GM12891 (cell line): ENCODE results near the gene INO80.

Experiments used
- POLR2A ChIP-seq: IDR thresholded peaks from 2 replicates; pipeline ENCODE4 v1.6.1; 2011; ENCODE audit warnings: low read depth, low read length, control low read depth
- POLR2AphosphoS5 ChIP-seq: IDR thresholded peaks from 2 replicates; pipeline ENCODE4 v1.6.1; 2011; ENCODE audit warnings: low read depth, low read length, control low read depth
- TAF1 ChIP-seq: IDR thresholded peaks from 2 replicates; pipeline ENCODE4 v1.6.1; 2011; ENCODE audit warnings: low read depth, low read length, control low read depth

GRCh38 chr15:41115161-41115651 lies 874 bp downstream of the INO80 start:
- TF ChIP-seq POLR2AphosphoS5 (no peak; the same call in 1 of the 2 replicates), TAF1 (no peak), POLR2A (no peak)
